Measurements from ENCODE around the gene INSYN1. TPM values are rescaled to one million over a fixed set of nuclear protein-coding genes. Genes with fewer than 3 reads are reported as not detected.
"Not testable (repeated sequence)": the region's sequence is repeated elsewhere in the genome, so short reads cannot be mapped to it uniquely, and the experiment has no call there.

The INSYN1 gene
- total RNA-seq, 2 donors from 2014 or later: 1.3 to 3.6 TPM

- ATAC-seq (no peak), DNase-seq (no peak)
- whole genome bisulfite sequencing, 2 donors: 84 to 92% methylated on average over 3 to 4 of the region's 4 CpGs
- Histone ChIP-seq H3K27ac (no peak overlapping the region), H3K4me1 (no peaks in the 10 kb centered on the region), H3K4me3 (no peak overlapping the region), H3K36me3 (replicated peaks in 1 of 2; ENCODE audit: insufficient read depth in 1 of 2, low read depth in 2 of 2) (peaks cover 0 to 3% of the 10 kb centered on the region in 2 donors), H3K27me3 (no peaks in the 10 kb centered on the region), H3K9me3 (no peaks in the 10 kb centered on the region)
- intact Hi-C loops (cut with DNase I): no loop called here
- TF ChIP-seq POLR2A (IDR thresholded peaks at IDR 0.05) (no peak), CTCF (IDR thresholded peaks at IDR 0.05) (no peak)
These were observed 43.5 kb downstream of the INSYN1 start for GRCh38 chr15:73709686-73710085.

GRCh38 chr15:73709241-73709640, 43.9 kb downstream of the INSYN1 start:
- no peak for ATAC-seq
- intact Hi-C loops (cut with DNase I): no loop called here
- Histone ChIP-seq H3K9me3 (no peaks in the 10 kb centered on the region), H3K27me3 (no peaks in the 10 kb centered on the region), H3K36me3 (replicated peaks in 1 of 2; ENCODE audit: insufficient read depth in 1 of 2, low read depth in 2 of 2) (peaks cover 0 to 3% of the 10 kb centered on the region in 2 donors), H3K4me3 (no peak overlapping the region), H3K4me1 (no peaks in the 10 kb centered on the region), H3K27ac (no peak overlapping the region)
- DNase-seq: no peak
- 86 to 93% methylated on average over 1 to 6 of the region's 6 CpGs for WGBS, 2 donors
- no peak for TF ChIP-seq POLR2A (IDR thresholded peaks at IDR 0.05)

GRCh38 chr15:73708691-73709090, 44.5 kb downstream of the INSYN1 start:
- H3K4me3 ChIP-seq: no peak overlapping the region
- TF ChIP-seq CTCF (IDR thresholded peaks at IDR 0.05) (no peak), POLR2A (IDR thresholded peaks at IDR 0.05) (no peak)
- intact Hi-C loops (cut with DNase I): no loop called here
- ATAC-seq: no peak
- no peaks in the 10 kb centered on the region for H3K4me1 ChIP-seq
- WGBS, 2 donors: 89 to 99% methylated on average over 6 of the region's 6 CpGs
- H3K27ac ChIP-seq: no peak overlapping the region
- no peak for DNase-seq
- no peaks in the 10 kb centered on the region for H3K27me3 ChIP-seq
- peaks cover 0 to 3% of the 10 kb centered on the region in 2 donors for H3K36me3 ChIP-seq (replicated peaks in 1 of 2; ENCODE audit: insufficient read depth in 1 of 2, low read depth in 2 of 2)
- no peaks in the 10 kb centered on the region for H3K9me3 ChIP-seq

GRCh38 chr15:73704869-73705645, 48.1 kb downstream of the INSYN1 start:
- 45 to 54% methylated on average over 12 to 13 of the region's 13 CpGs for WGBS, 2 donors
- DNase-seq (peak; percentile 58 to 70 (median 62)), ATAC-seq (peak; percentile 58)
- no peaks in the 10 kb centered on the region for H3K27me3 ChIP-seq
- TF ChIP-seq CTCF (IDR thresholded peaks at IDR 0.05) (peak; percentile 26 to 70 (median 64)), POLR2A (IDR thresholded peaks at IDR 0.05) (no peak)
- intact Hi-C loops (cut with DNase I): no loop called here
- H3K36me3 ChIP-seq (replicated peaks in 1 of 2; ENCODE audit: insufficient read depth in 1 of 2, low read depth in 2 of 2): peaks cover 0 to 3% of the 10 kb centered on the region in 2 donors
- no peaks in the 10 kb centered on the region for H3K9me3 ChIP-seq
- H3K4me3 ChIP-seq: no peak overlapping the region
- H3K4me1 ChIP-seq: no peaks in the 10 kb centered on the region
- no peak overlapping the region for H3K27ac ChIP-seq

- H3K4me3 ChIP-seq; H3K27me3 ChIP-seq; H3K4me1 ChIP-seq; ATAC-seq; H3K27ac ChIP-seq; DNase-seq; H3K9me3 ChIP-seq; H3K36me3 ChIP-seq (replicated peaks in 1 of 2; ENCODE audit: insufficient read depth in 1 of 2, low read depth in 2 of 2); intact Hi-C loops (cut with DNase I): not testable (repeated sequence)
- WGBS, 2 donors: 75 to 79% methylated on average over 13 to 19 of the region's 23 CpGs
These were observed 48.8 kb downstream of the INSYN1 start for GRCh38 chr15:73704142-73704868.

GRCh38 chr15:73703601-73704000, 49.5 kb downstream of the INSYN1 start:
- H3K4me3 ChIP-seq; H3K9me3 ChIP-seq; H3K4me1 ChIP-seq; intact Hi-C loops (cut with DNase I); H3K27me3 ChIP-seq; H3K27ac ChIP-seq; ATAC-seq; DNase-seq; H3K36me3 ChIP-seq (replicated peaks in 1 of 2; ENCODE audit: insufficient read depth in 1 of 2, low read depth in 2 of 2): not testable (repeated sequence)
- WGBS, 2 donors: 85 to 90% methylated on average over 23 of the region's 23 CpGs

- H3K27ac ChIP-seq; DNase-seq; H3K4me1 ChIP-seq; H3K27me3 ChIP-seq; H3K4me3 ChIP-seq; H3K9me3 ChIP-seq; ATAC-seq; intact Hi-C loops (cut with DNase I); H3K36me3 ChIP-seq (replicated peaks in 1 of 2; ENCODE audit: insufficient read depth in 1 of 2, low read depth in 2 of 2): not testable (repeated sequence)
- WGBS, 2 donors: 83% methylated on average over 25 to 31 of the region's 33 CpGs
These were observed 50.6 kb downstream of the INSYN1 start for GRCh38 chr15:73702311-73703239.
